HG03097 (cell line): ENCODE data around the gene MTAP.

Source experiments
- ATAC-seq: cut with Tn5 transposase; IDR thresholded peaks from one replicate; pipeline ENCODE4 v1.9.1; 2021; ENCODE audit not compliant: unreplicated experiment, low FRiP score

The MTAP gene

GRCh38 chr9:21967702-21968101, 165.3 kb downstream of the MTAP start:
- no peak for ATAC-seq

GRCh38 chr9:21968331-21969010, 166.0 kb downstream of the MTAP start:
- no peak for ATAC-seq

GRCh38 chr9:21969011-21969940, 166.8 kb downstream of the MTAP start:
- no peak for ATAC-seq

- no peak for ATAC-seq
Observed at GRCh38 chr9:21969951-21970799, 167.7 kb downstream of the MTAP start.

GRCh38 chr9:21970800-21971640, 168.6 kb downstream of the MTAP start:
- no peak for ATAC-seq

- ATAC-seq: no peak
Observed at GRCh38 chr9:21972361-21972760, 169.9 kb downstream of the MTAP start.

- no peak for ATAC-seq
Observed at GRCh38 chr9:21974343-21974721, 171.9 kb downstream of the MTAP start.

GRCh38 chr9:21974722-21975409, 172.4 kb downstream of the MTAP start:
- ATAC-seq: peak; percentile 64

- ATAC-seq: no peak
Observed at GRCh38 chr9:21976334-21976875, 174.0 kb downstream of the MTAP start.

GRCh38 chr9:21982391-21982790, 180.0 kb downstream of the MTAP start:
- ATAC-seq: no peak

- ATAC-seq: no peak
Observed at GRCh38 chr9:21982861-21983560, 180.6 kb downstream of the MTAP start.

- no peak for ATAC-seq
Observed at GRCh38 chr9:21983561-21983935, 181.1 kb downstream of the MTAP start.

- ATAC-seq: no peak
Observed at GRCh38 chr9:21984101-21984500, 181.7 kb downstream of the MTAP start.

GRCh38 chr9:21985964-21986667, 183.7 kb downstream of the MTAP start:
- ATAC-seq: no peak
